HG02943 (cell line): ENCODE data around the gene OR11A1.

Source experiments
- ATAC-seq: cut with Tn5 transposase; IDR thresholded peaks from one replicate; pipeline ENCODE4 v1.9.1; 2021; ENCODE audit warnings: mild to moderate bottlenecking, low read depth, moderate library complexity; ENCODE audit not compliant: unreplicated experiment

OR11A1 gene

GRCh38 chr6:29403801-29404200 is 53.1 kb downstream of the OR11A1 start:
- ATAC-seq = no peak

GRCh38 chr6:29399525-29399924 is 57.3 kb downstream of the OR11A1 start:
- ATAC-seq = no peak

- ATAC-seq = no peak
These were observed 61.5 kb downstream of the OR11A1 start, which contains the start of gene OR12D2 for GRCh38 chr6:29395331-29395730. TSS of gene OR12D2 (plus strand) at chr6:29395631. CDS start at chr6:29396700, 1,069 bp downstream.

DNA sequence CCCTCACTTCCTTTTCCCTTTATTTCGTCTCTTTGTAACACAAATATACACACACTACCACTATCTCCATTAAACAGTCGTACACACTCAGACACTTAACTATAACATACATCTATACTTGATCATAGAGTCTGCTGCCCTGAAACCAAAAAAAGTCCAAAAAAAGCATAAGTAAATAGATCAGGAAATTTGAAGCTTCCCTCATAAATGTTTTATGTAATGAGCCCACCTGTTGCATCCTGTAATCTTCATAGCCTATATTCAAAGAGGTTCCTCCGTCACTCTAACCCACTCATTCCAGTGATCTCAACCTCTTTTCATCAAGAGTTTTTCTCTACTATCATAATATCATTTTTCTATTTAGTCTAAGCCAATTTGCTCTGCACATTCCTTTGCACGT is 68.3 kb downstream of the OR11A1 start:
- no peak for ATAC-seq

DNA sequence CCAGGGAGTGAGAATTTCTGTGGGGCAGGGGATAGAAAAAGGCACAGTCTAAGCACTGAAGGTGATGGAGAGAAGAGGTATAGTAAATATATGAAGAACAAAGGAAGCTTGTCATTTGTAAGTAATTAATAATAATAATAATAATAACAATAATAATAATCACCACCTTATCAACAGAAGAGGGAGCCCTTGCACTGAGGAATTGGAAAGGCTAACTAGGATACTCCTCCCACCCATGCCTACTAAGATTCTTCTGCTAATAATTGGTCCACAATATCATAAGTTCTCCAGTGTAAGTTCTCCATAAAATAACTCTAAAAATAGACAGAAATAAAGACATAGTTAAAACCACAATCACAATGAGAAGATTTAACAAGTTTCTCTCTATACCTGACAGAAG is 80.9 kb downstream of the OR11A1 start:
- ATAC-seq = no peak
